HG02885 (cell line): ENCODE results near the gene PAPSS1.
"Not testable (repeated sequence)": the region's sequence is repeated elsewhere in the genome, so short reads cannot be mapped to it uniquely, and the experiment has no call there.

Source experiments
- ATAC-seq: cut with Tn5 transposase; IDR thresholded peaks from one replicate; pipeline ENCODE4 v1.9.1; 2021; ENCODE audit warnings: mild to moderate bottlenecking; ENCODE audit not compliant: unreplicated experiment, poor library complexity

PAPSS1 gene

GRCh38 chr4:107692202-107692601 lies 27.8 kb downstream of the PAPSS1 start:
- ATAC-seq = no peak

GRCh38 chr4:107691378-107691777 lies 28.7 kb downstream of the PAPSS1 start:
- ATAC-seq = no peak

- ATAC-seq = no peak
Measured at GRCh38 chr4:107689912-107690587, 30.0 kb downstream of the PAPSS1 start.

GRCh38 chr4:107688421-107688820 lies 31.6 kb downstream of the PAPSS1 start:
- ATAC-seq = no peak

- no peak for ATAC-seq
Measured at GRCh38 chr4:107685740-107686139, 34.3 kb downstream of the PAPSS1 start.

- no peak for ATAC-seq
Measured at GRCh38 chr4:107683873-107684272, 36.2 kb downstream of the PAPSS1 start.

GRCh38 chr4:107682306-107682705 lies 37.7 kb downstream of the PAPSS1 start:
- ATAC-seq = no peak

GRCh38 chr4:107669068-107669467 lies 51.0 kb downstream of the PAPSS1 start:
- ATAC-seq = no peak

- no peak for ATAC-seq
Measured at GRCh38 chr4:107666134-107666533, 53.9 kb downstream of the PAPSS1 start.

GRCh38 chr4:107665001-107665400 lies 55.0 kb downstream of the PAPSS1 start:
- no peak for ATAC-seq

GRCh38 chr4:107658400-107659336 lies 61.4 kb downstream of the PAPSS1 start:
- no peak for ATAC-seq

- no peak for ATAC-seq
Measured at GRCh38 chr4:107655289-107655688, 64.7 kb downstream of the PAPSS1 start.

- ATAC-seq = no peak
Measured at GRCh38 chr4:107654694-107655093, 65.3 kb downstream of the PAPSS1 start.

GRCh38 chr4:107651408-107651807 lies 68.6 kb downstream of the PAPSS1 start:
- ATAC-seq = not testable (repeated sequence)

GRCh38 chr4:107650251-107650650 lies 69.8 kb downstream of the PAPSS1 start:
- no peak for ATAC-seq

- ATAC-seq = no peak
Measured at GRCh38 chr4:107648178-107648991, 71.6 kb downstream of the PAPSS1 start.

- no peak for ATAC-seq
Measured at GRCh38 chr4:107647591-107647990, 72.4 kb downstream of the PAPSS1 start.

GRCh38 chr4:107645604-107646003 lies 74.4 kb downstream of the PAPSS1 start:
- no peak for ATAC-seq

GRCh38 chr4:107643021-107643420 lies 77.0 kb downstream of the PAPSS1 start:
- ATAC-seq = no peak

- no peak for ATAC-seq
Measured at GRCh38 chr4:107640878-107641277, 79.2 kb downstream of the PAPSS1 start.

GRCh38 chr4:107640197-107640596 lies 79.8 kb downstream of the PAPSS1 start:
- no peak for ATAC-seq
